WTC11 (cell line): ENCODE results near the gene SYN1.

Experiments used
- CBFB ChIP-seq: sonication (generic); formaldehyde crosslinking; IDR thresholded peaks from 2 replicates; pipeline ENCODE4 v1.8.1; 2022; ENCODE audit warnings: mild to moderate bottlenecking, low read depth, missing genetic modification reagents
- CREB1 ChIP-seq: sonication (generic); formaldehyde crosslinking; IDR thresholded peaks from 2 replicates; pipeline ENCODE4 v1.8.0; 2023; ENCODE audit warnings: mild to moderate bottlenecking, missing genetic modification reagents
- KAT7 ChIP-seq: sonication (generic); formaldehyde crosslinking; IDR thresholded peaks from 2 replicates; pipeline ENCODE4 v1.8.1; 2023; ENCODE audit warnings: missing genetic modification reagents, mild to moderate bottlenecking, borderline replicate concordance
- NR2C2 ChIP-seq: sonication (generic); formaldehyde crosslinking; IDR thresholded peaks from 2 replicates; pipeline ENCODE4 v1.8.0; 2022; ENCODE audit warnings: mild to moderate bottlenecking, missing genetic modification reagents
- NR3C1 ChIP-seq: sonication (generic); formaldehyde crosslinking; conservative IDR thresholded peaks from 2 replicates; pipeline ENCODE4 v1.8.1; 2023; ENCODE audit warnings: low read depth, mild to moderate bottlenecking, missing genetic modification reagents
- PRRX2 ChIP-seq: fragments of 250-450 bp; sonication (Bioruptor Pico); IDR thresholded peaks from 2 replicates; pipeline ENCODE4 v1.8.0; 2021; ENCODE audit warnings: mild to moderate bottlenecking
- SP1 ChIP-seq: sonication (generic); formaldehyde crosslinking; conservative IDR thresholded peaks from 2 replicates; pipeline ENCODE4 v1.8.1; 2022; ENCODE audit warnings: missing genetic modification reagents
- ZBTB21 ChIP-seq: sonication (generic); formaldehyde crosslinking; IDR thresholded peaks from 2 replicates; pipeline ENCODE4 v1.8.1; 2023; ENCODE audit warnings: mild to moderate bottlenecking, missing genetic modification reagents, borderline replicate concordance
- ZNF121 ChIP-seq: sonication (generic); formaldehyde crosslinking; IDR thresholded peaks from 2 replicates; pipeline ENCODE4 v1.8.0; 2023; ENCODE audit warnings: missing genetic modification reagents
- TF ChIP-seq, protein P1 (sequence below): sonication (generic); formaldehyde crosslinking; conservative IDR thresholded peaks from 2 replicates; pipeline ENCODE4 v1.8.1; 2022; ENCODE audit warnings: mild to moderate bottlenecking, missing genetic modification reagents
- TF ChIP-seq, protein P2 (sequence below): sonication (generic); formaldehyde crosslinking; IDR thresholded peaks from 2 replicates; pipeline ENCODE4 v1.8.0; 2022; ENCODE audit warnings: mild to moderate bottlenecking, missing genetic modification reagents
- TF ChIP-seq, protein P3 (sequence below): fragments of 200-600 bp; IDR thresholded peaks from 2 replicates; pipeline ENCODE4 v1.8.0; 2022; ENCODE audit warnings: antibody characterized with exemption
- TF ChIP-seq, protein P4 (sequence below): sonication (generic); formaldehyde crosslinking; IDR thresholded peaks from 2 replicates; pipeline ENCODE4 v1.8.1; 2022; ENCODE audit warnings: mild to moderate bottlenecking, missing genetic modification reagents, moderate library complexity, borderline replicate concordance
- TF ChIP-seq, protein P5 (sequence below): sonication (generic); formaldehyde crosslinking; IDR thresholded peaks from 2 replicates; pipeline ENCODE4 v1.8.1; 2022; ENCODE audit warnings: low read depth, mild to moderate bottlenecking, moderate library complexity, missing genetic modification reagents, borderline replicate concordance

DNA sequence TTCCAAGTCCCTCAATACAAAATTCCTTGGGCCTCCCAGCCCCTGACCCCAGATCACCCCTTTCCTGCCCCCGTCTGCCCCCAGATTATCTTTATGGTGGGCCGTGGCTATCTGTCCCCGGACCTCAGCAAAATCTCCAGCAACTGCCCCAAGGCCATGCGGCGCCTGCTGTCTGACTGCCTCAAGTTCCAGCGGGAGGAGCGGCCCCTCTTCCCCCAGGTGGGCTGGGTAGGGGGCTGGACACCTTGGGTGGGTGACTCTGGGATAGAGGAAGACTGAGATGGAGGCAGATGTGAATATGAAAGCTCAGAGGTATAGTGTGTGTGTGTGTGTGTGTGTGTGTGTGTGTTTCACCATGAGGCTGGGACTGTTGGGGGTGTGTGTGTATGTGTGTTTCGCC, 48.9 kb downstream of the SYN1 start:
- TF ChIP-seq, protein P1, sequence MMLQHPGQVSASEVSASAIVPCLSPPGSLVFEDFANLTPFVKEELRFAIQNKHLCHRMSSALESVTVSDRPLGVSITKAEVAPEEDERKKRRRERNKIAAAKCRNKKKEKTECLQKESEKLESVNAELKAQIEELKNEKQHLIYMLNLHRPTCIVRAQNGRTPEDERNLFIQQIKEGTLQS (CRISPR knock-in tag), result no peak
- TF ChIP-seq, protein P2, sequence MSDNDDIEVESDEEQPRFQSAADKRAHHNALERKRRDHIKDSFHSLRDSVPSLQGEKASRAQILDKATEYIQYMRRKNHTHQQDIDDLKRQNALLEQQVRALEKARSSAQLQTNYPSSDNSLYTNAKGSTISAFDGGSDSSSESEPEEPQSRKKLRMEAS (CRISPR knock-in tag), result no peak
- TF ChIP-seq, protein P3, sequence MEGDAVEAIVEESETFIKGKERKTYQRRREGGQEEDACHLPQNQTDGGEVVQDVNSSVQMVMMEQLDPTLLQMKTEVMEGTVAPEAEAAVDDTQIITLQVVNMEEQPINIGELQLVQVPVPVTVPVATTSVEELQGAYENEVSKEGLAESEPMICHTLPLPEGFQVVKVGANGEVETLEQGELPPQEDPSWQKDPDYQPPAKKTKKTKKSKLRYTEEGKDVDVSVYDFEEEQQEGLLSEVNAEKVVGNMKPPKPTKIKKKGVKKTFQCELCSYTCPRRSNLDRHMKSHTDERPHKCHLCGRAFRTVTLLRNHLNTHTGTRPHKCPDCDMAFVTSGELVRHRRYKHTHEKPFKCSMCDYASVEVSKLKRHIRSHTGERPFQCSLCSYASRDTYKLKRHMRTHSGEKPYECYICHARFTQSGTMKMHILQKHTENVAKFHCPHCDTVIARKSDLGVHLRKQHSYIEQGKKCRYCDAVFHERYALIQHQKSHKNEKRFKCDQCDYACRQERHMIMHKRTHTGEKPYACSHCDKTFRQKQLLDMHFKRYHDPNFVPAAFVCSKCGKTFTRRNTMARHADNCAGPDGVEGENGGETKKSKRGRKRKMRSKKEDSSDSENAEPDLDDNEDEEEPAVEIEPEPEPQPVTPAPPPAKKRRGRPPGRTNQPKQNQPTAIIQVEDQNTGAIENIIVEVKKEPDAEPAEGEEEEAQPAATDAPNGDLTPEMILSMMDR, result no peak
- no peak for TF ChIP-seq NR3C1 (CRISPR knock-in tag)
- no peak for TF ChIP-seq NR2C2 (CRISPR knock-in tag)
- TF ChIP-seq PRRX2 (CRISPR knock-in tag), result no peak
- no peak for TF ChIP-seq CREB1 (CRISPR knock-in tag)
- no peak for TF ChIP-seq ZBTB21 (CRISPR knock-in tag)
- TF ChIP-seq ZNF121 (CRISPR knock-in tag), result no peak
- TF ChIP-seq, protein P4, sequence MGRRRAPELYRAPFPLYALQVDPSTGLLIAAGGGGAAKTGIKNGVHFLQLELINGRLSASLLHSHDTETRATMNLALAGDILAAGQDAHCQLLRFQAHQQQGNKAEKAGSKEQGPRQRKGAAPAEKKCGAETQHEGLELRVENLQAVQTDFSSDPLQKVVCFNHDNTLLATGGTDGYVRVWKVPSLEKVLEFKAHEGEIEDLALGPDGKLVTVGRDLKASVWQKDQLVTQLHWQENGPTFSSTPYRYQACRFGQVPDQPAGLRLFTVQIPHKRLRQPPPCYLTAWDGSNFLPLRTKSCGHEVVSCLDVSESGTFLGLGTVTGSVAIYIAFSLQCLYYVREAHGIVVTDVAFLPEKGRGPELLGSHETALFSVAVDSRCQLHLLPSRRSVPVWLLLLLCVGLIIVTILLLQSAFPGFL (CRISPR knock-in tag), result no peak
- TF ChIP-seq, protein P5, sequence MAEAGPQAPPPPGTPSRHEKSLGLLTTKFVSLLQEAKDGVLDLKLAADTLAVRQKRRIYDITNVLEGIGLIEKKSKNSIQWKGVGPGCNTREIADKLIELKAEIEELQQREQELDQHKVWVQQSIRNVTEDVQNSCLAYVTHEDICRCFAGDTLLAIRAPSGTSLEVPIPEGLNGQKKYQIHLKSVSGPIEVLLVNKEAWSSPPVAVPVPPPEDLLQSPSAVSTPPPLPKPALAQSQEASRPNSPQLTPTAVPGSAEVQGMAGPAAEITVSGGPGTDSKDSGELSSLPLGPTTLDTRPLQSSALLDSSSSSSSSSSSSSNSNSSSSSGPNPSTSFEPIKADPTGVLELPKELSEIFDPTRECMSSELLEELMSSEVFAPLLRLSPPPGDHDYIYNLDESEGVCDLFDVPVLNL (CRISPR knock-in tag), result no peak
- TF ChIP-seq SP1, result no peak
- no peak for TF ChIP-seq CBFB (CRISPR knock-in tag)
- TF ChIP-seq KAT7 (CRISPR knock-in tag), result no peak
